Kidney epithelial cell (primary cell): ENCODE measurements around the gene CDH13. TPM values are rescaled to one million over a fixed set of nuclear protein-coding genes. Genes with fewer than 3 reads are reported as not detected.

ENCODE experiments used
- DNase-seq: peaks from one replicate; pipeline ENCODE4 v3.0.0-alpha.2; 2010; ENCODE audit warnings: low read depth
- H3K27me3 ChIP-seq: 2 replicates; pipeline ENCODE4 v1.6.0; 2011; ENCODE audit warnings: low read length; ENCODE audit not compliant: control insufficient read depth, insufficient read depth
- H3K36me3 ChIP-seq: 2 replicates; pipeline ENCODE4 v1.5.1; 2011; ENCODE audit warnings: low read length; ENCODE audit not compliant: control insufficient read depth, insufficient read depth
- H3K4me3 ChIP-seq: 2 replicates; pipeline ENCODE4 v1.5.1; 2011; ENCODE audit warnings: low read depth, mild to moderate bottlenecking, control low read depth, low read length
- total RNA-seq: library from RNA; depleted of rRNA; stranded (reverse); fragments of >200 nt; gene quantifications from 2 replicates; pipeline ENCODE4 v1.2.3, GENCODE V29; 2015
- TF ChIP-seq, protein P1 (sequence below): IDR thresholded peaks from 2 replicates; pipeline ENCODE4 v1.5.1; 2011; ENCODE audit warnings: mild to moderate bottlenecking, moderate library complexity, low read length, control low read depth, inconsistent platforms; ENCODE audit not compliant: insufficient read depth, poor library complexity, severe bottlenecking

Gene CDH13
- total RNA-seq, 1 donor from 2014 or later: 32.8 TPM

DNA sequence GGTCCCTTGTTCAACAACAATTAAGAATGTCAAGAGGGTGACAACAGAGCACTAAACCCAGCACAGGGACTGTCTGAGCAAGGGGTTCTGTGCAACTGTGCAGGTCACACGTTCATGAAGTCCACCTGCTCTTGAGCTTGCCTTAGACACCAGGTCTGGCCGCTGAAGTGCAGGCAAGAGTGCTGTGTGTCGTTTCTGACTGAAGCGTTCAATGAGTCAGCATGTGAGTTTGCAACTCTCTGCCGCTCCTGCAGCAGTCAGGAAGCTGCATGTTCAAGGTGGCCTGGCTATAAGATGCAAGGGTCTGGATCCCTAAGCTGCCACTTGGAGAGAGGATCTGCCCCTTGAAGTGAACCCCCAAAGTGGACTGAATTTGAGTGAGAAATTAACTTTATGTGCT lies 848.3 kb downstream of the CDH13 start:
- DNase-seq: no peak
- Histone ChIP-seq H3K27me3 (no peaks in the 10 kb centered on the region), H3K4me3 (no peak overlapping the region), H3K36me3 (no peaks in the 10 kb centered on the region)
- TF ChIP-seq, protein P1, sequence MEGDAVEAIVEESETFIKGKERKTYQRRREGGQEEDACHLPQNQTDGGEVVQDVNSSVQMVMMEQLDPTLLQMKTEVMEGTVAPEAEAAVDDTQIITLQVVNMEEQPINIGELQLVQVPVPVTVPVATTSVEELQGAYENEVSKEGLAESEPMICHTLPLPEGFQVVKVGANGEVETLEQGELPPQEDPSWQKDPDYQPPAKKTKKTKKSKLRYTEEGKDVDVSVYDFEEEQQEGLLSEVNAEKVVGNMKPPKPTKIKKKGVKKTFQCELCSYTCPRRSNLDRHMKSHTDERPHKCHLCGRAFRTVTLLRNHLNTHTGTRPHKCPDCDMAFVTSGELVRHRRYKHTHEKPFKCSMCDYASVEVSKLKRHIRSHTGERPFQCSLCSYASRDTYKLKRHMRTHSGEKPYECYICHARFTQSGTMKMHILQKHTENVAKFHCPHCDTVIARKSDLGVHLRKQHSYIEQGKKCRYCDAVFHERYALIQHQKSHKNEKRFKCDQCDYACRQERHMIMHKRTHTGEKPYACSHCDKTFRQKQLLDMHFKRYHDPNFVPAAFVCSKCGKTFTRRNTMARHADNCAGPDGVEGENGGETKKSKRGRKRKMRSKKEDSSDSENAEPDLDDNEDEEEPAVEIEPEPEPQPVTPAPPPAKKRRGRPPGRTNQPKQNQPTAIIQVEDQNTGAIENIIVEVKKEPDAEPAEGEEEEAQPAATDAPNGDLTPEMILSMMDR: no peak

DNA sequence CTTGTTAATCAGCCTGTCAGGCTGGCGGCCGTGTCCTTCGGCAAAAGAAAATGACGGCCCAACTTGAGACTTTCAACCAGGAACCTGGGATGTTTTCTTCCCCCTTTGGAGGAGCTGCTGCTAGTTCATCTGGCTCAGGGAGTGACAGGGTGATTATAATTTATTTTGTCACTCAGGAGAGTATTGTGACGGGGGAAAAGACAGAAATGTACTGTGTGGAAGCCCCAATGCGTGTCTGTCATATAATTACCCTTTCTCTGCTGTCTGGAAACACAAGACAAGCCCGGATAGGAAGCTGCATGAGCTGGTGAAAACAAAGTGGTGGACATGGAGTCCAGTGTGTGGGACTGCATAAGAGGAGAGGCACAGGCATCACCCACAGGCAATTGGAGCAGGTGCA lies 854.8 kb downstream of the CDH13 start:
- H3K27me3 ChIP-seq: no peaks in the 10 kb centered on the region
- H3K36me3 ChIP-seq: no peaks in the 10 kb centered on the region
- no peak for DNase-seq
- TF ChIP-seq, protein P1: no peak
- H3K4me3 ChIP-seq: no peak overlapping the region

DNA sequence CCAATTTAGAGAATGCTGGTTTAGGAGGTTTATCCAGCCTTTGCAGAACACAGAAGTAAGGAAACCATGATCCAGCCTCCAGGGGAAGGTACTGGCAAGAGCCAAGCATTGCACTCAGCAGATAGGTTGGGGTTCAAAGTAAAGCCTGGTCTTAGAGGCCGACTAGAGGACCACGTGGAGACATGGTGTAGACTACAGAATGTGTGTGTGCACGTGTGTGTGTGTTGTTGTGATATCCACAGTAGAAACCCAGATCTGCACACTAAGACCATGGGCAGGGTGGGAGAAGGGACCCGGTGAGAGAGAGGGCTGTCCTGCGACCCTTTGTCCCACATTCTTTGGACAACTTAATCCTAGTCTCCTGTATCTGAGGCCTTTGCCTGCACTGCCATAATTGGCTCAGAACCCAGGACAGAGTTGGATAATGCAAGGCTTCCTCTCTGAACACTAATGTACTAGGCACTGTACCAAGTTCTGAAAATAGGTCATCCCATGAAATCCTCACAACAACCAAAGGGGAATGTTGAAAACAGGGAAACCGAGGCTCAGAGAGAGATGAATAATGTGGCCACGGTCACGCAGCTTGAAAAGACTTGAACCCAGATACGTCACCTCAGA lies 855.9 kb downstream of the CDH13 start:
- Histone ChIP-seq H3K4me3 (no peak overlapping the region), H3K36me3 (no peaks in the 10 kb centered on the region), H3K27me3 (no peaks in the 10 kb centered on the region)
- TF ChIP-seq, protein P1: no peak
- DNase-seq: no peak

DNA sequence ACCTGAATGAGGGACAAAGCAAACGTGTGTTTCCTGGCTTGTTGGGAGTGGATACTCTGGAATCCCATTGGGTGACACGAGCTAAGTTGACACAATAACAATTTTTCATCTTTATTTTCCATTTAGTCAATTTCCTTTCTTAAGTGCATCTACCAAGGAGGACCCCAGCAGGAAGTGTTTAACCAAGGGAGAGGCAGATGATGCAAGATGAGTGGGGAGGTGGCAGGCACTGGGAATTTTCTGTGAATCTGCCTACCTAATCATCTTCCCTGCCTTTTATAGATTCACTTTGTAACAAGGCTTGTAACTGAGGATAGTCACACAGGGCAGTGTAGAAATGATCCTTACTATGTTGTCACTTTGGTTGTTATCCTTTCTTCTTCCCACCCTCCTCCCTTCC lies 863.3 kb downstream of the CDH13 start:
- TF ChIP-seq, protein P1: no peak
- H3K4me3 ChIP-seq: no peak overlapping the region
- no peaks in the 10 kb centered on the region for H3K36me3 ChIP-seq
- H3K27me3 ChIP-seq: no peaks in the 10 kb centered on the region
- no peak for DNase-seq

DNA sequence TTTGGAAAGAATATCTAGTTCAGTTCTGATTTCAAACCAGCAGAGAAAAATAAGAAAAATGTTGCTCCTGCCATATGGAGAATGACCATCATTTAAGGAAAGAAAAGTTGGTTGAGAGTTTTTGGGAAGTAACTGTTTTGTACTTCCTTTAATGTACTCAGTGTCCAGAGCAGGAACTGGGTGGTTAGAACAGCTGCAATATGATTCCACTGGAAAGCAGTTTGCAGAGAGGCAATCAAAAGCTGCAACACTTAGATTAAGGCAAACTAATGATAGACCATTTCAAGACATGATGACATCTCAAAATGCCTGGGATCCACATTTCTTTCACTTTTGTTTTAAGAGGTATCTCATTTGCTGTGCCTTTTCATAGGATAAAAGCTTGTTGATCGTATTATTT lies 867.7 kb downstream of the CDH13 start:
- Histone ChIP-seq H3K36me3 (no peaks in the 10 kb centered on the region), H3K4me3 (no peak overlapping the region), H3K27me3 (no peaks in the 10 kb centered on the region)
- no peak for DNase-seq
- TF ChIP-seq, protein P1: no peak

DNA sequence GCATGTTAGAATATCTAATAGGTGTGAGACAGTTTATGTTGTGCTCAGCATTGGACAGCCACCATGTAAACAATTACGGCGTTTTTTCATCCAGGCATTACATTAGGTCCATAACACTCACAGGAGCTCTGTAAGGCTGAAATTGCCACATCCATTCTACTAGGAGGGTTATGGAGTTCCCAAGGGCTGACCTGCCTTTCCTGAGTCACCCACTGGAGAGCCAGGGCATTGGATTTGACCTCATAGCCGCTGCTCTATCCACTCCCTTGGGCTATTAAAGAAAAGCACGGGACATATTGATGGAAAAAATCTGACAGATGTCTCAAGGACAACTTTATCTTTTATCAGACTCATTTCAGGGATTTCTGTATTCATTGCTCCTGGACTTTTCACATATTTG lies 874.7 kb downstream of the CDH13 start:
- no peak for DNase-seq
- Histone ChIP-seq H3K27me3 (no peaks in the 10 kb centered on the region), H3K4me3 (no peak overlapping the region), H3K36me3 (no peaks in the 10 kb centered on the region)
- TF ChIP-seq, protein P1: no peak
